ENCODE results near the gene FAM72A.
"Not testable (repeated sequence)": the region's sequence is repeated elsewhere in the genome, so short reads cannot be mapped to it uniquely, and the experiment has no call there.

GRCh38 chr1:206185778-206186177 is 16.9 kb downstream of the FAM72A start:
- TF ChIP-seq, protein P1, sequence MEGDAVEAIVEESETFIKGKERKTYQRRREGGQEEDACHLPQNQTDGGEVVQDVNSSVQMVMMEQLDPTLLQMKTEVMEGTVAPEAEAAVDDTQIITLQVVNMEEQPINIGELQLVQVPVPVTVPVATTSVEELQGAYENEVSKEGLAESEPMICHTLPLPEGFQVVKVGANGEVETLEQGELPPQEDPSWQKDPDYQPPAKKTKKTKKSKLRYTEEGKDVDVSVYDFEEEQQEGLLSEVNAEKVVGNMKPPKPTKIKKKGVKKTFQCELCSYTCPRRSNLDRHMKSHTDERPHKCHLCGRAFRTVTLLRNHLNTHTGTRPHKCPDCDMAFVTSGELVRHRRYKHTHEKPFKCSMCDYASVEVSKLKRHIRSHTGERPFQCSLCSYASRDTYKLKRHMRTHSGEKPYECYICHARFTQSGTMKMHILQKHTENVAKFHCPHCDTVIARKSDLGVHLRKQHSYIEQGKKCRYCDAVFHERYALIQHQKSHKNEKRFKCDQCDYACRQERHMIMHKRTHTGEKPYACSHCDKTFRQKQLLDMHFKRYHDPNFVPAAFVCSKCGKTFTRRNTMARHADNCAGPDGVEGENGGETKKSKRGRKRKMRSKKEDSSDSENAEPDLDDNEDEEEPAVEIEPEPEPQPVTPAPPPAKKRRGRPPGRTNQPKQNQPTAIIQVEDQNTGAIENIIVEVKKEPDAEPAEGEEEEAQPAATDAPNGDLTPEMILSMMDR (optimal IDR thresholded peaks at IDR 0.05 in 1 of 3, IDR thresholded peaks at IDR 0.05 in 1 of 3, conservative IDR thresholded peaks at IDR 0.05 in 1 of 3; ENCODE audit: extremely low read depth in 1 of 3, insufficient read depth in 2 of 3, low read length in 3 of 3) = not testable (repeated sequence)
- TF ChIP-seq EZH2 (IDR thresholded peaks at IDR 0.05; ENCODE audit: low read length) = not testable (repeated sequence)
